Globus pallidus (tissue), 1 donor: ENCODE results near the gene ARHGEF16.

Source experiments
- DNase-seq: peaks from one replicate; pipeline ENCODE4 v3.0.0-alpha.2; 2015; ENCODE audit warnings: low spot score

The ARHGEF16 gene

DNA sequence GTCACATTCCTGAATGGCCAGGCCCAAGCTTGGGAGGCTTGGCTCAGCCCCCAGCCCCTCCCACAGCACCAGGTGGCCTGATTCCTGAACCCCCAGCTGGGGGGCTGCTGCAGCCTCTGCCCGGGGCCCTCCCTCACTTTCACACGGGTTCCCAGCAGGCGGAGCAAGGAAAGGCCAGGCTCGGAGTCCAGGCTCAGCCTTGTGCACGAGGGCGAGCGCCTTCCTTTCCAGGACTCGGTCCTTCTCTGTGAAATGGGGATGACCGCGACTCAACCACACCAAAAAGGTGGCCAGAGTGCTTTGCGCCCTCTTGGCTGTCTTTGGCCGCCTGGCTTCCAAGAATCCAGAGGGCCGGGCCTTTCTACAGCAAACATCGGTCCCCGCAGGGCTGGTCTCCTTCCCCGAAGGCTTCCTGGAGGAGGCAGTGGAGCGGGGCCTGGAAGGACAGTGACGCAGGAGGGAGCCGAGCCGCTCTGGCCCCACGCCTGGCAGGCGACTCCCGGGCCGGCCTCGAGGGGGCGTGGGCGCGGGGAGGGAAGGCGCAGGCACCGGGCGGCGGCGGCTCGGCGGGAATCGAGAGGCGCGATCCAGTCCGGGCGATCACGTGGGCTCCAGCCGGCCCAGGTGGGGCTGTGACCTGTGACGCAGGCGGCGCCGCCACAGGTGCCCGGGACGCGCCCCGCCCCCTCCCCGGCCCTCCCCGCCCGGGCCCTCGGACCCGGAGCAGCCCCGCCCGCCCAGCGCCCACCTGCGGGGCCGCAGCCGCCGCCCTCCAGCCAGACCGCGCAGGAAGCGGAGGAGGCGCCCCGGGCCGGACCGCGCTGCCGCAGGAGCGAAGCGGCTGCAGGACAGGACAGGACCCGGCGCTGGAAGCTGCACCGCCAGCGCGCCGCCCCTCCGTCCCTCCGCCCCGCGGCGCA is at the start of gene ARHGEF16:
Gene ARHGEF16 (plus strand): TSS at position 775 of the 920 bp plus-strand sequence. CDS start 8,420 bp downstream, outside the sequence.
- DNase-seq = no peak

DNA sequence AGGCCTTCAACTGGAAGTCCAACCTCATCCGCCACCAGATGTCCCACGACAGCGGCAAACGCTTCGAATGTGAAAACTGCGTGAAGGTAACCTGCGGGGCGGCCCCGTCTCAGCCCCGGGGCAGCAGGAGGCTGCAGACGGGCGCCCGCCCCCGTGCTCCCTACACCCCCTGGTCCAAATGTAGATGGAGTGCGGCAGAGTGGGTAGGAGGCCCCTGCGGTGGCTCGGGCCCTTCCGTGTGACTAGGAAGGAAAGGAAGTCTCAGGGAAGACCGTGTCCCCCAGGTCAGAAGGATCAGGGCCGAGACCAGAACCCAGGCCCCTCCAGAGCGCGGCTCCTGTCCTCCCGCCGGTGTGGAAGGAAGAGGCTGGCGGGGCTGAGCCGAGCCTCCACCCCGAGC is 49.7 kb upstream of the ARHGEF16 start:
- DNase-seq = no peak

DNA sequence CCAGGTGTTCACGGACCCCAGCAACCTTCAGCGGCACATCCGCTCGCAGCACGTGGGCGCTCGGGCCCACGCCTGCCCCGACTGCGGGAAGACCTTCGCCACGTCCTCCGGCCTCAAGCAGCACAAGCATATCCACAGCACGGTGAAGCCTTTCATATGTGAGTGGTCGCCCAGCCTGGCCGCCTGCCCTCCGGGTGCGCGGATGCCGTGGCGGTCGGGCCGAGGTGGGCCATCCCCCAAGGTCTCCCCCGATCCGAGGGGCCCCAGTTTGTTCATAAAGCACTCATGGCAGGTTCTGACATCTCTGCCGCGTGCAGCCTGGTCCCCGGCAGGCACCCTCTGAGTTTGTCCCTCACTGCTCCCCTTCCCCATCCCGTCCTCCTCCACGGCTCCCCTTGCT is 49.0 kb upstream of the ARHGEF16 start:
- no peak for DNase-seq

DNA sequence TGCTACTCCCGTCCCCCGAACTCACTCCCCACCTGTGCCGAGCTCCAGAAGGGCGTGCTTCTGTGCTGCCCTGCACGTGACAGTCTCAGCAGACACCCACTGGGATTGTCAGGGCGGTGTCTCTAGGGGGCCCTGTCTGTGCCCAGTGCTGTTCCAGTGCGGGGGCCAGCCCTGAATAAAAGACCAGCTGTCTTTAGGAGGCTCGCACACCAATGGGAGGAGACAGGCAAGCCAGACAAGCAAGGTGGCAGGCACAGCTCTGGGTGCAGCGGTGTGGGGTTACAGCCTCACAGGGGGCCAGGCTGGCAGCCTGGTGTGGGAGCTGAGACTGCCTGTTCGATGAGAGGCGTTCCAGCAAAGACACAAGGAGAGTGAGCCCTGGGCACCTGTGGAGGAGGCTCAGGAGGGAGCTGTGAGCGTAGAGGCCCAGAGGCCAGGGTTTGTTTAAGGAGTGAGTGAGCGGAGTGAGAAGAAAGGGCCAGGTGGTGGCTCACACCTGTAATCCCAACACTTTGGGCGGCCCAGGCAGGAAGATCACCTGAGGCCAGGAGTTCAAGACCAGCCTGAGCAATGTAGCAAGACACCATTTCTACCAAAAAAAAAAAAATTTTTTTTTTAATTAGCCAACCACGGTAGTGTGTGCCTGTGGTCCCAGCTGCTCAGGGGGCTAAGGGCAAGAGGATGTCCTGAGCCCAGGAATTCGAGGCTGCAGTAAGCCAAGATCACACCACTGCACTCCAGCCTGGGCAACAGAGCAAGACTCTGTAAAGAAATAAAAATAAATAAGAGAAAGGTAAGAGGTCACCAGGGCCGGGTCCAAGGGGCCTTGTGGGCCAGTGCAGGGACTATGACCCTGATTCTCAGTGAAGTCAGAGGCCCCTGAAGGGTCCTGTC is 48.2 kb upstream of the ARHGEF16 start:
- no peak for DNase-seq

DNA sequence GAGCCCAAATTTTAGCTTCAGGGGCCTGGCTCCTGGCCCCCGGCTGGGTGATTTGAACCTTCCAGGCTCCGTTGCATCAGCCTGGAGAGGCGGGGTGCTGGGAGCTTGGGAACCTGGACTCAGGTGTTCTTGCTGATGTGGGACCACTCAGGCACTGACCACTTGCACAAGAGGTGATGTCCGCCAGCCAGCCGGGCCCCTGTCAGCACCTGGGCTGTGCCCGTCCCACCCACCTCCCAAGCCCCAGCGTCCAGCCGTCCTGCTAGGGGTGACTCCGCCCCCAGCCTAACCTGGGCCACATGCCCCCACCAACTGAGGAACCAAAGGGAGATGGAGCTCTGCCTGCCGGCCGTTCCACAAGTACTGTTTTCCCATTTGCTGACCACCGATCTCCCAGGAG is 47.4 kb upstream of the ARHGEF16 start:
- DNase-seq = no peak

DNA sequence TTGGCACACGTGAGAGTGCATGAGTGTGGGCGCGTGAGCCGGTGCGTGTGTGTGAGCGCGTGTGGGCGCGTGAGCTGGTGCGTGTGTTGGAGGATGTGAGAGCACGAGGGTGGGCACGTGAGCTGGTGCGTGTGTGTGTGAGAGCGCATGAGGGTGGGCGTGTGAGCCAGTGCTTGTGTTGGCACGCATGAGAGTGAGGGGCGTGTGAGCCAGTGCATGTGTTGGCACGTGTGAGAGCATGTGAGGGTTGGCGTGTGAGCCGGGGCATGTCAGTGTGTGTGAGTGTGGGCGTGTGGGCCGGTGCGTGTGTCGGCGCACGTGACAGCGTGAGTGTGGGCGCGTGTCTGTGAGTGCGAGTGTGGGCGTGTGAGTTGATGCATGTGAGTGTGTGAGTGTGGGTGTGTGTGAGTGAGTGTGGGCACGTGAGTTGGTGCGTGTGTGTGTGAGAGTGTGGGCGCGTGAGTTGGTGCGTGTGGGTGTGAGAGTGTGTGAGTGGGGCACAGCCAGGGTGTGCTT is 45.7 kb upstream of the ARHGEF16 start:
- DNase-seq = no peak

DNA sequence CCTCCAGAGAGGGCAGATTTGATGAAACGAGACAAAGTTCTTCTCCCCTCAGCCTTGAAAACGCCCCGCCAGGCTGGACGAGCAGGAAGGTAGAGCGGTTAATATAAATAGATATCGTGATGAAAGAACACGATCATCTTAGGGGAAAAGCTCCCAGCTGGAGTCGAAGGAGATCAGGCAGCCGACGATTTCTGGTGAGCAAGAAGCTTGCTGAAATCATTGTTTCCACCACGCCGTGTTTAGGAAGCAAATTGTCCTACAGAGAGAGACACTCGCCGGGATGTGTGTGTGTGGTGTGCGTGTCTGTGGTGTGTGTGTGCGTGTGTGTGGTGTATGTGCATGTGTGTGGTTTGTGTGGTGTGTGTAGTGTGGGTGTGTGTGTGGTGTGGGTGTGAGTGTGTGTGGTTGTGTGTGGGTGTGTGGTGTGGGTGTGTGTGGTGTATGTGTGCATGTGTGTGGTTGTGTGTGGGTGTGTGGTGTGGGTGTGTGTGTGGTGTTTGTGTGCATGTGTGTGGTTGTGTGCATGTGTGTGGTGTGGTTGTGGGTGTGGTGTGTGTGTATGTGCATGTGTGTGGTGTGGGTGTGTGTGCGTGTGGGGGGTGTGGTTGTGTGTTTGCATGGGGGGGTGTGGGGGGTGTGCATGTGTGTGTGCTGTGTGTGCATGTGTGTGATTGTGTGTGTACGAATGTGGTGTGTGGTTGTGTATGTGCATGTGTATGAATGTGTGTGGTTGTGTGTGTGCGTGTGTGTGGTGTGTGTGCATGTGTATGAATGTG is 44.9 kb upstream of the ARHGEF16 start:
- DNase-seq = no peak

DNA sequence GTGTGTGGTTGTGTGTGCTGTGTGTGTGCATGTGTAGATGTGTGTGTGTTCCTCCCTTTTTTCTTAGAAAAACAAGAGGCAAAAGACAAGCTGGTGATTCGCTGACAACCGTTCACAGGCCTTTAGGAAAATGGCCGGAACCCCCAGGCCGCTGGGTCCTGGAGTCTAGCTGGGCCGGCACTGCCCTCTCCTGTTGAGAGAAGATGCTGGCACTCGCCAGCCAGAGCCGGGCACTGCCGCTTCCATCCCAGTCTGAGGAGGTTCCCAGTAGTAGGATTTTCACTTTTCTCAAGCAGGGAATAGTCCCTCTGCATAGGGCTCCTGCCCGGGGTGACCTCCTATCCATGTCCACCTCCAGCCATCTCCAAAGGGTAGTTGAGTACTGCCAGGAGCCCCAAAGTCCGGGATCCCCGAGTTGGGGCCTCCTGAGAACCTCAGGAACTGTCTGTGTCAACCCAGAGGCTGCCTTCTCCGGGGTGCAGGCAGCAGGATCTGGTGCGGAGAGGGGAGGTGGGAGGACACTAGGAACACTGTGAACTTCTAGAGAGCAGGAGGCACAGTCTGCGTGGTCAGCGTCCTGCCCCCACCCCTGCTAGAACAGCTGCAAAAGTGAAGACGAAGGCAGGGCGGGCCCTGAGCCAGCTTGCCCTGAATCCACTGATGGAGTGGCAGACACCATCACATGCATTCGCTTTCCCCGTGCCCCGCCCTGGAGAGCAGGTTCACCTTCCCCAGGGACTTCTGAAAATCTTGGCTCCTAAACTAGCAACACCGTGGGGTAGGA is 44.1 kb upstream of the ARHGEF16 start:
- peak; percentile 70 for DNase-seq

DNA sequence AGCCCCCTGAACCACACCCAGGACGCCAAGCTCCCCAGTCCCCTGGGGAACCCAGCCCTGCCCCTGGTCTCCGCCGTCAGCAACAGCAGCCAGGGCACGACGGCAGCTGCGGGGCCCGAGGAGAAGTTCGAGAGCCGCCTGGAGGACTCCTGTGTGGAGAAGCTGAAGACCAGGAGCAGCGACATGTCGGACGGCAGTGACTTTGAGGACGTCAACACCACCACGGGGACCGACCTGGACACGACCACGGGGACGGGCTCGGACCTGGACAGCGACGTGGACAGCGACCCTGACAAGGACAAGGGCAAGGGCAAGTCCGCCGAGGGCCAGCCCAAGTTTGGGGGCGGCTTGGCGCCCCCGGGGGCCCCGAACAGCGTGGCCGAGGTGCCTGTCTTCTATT is 42.7 kb upstream of the ARHGEF16 start:
- DNase-seq = no peak

DNA sequence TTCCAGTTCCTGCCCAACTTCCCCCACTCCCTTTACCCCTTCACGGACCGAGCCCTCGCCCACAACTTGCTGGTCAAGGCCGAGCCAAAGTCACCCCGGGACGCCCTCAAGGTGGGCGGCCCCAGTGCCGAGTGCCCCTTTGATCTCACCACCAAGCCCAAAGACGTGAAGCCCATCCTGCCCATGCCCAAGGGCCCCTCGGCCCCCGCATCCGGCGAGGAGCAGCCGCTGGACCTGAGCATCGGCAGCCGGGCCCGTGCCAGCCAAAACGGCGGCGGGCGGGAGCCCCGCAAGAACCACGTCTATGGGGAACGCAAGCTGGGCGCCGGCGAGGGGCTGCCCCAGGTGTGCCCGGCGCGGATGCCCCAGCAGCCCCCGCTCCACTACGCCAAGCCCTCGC is 42.1 kb upstream of the ARHGEF16 start:
- DNase-seq = no peak

DNA sequence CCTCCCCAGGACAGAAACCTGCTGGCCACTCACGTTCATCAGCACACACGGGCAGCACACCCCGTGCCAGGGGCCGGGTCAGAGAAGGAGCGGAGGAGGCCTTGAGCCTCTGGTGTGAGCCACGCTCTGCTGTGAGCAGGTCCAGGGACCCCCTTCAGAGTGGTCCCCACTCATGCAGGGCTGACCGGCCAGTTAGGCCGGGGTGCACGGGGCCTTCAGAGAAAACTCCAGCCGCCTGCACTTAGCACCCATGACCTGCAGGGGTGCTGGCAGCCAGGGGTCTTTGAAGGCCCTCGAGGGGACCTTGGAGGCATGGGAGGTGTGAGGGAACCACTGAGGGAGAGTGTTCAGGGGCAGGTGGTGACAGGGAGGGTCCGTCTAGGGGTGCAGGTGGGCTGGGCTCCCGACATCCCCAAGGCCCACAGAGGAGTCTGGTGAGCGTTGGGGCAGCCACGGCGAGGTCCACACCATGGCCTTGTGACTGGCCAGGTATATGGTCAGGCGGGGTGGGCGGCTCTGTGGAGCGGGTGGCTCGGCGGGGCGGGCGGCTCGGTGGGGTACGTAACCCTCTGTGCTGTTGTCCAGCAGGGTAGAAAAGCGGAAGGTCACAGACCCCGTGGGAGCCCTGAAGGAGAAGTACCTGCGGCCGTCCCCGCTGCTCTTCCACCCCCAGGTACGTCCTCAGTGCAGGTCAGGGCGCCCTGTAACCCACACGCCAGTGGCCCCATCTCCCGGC is 40.3 kb upstream of the ARHGEF16 start:
- DNase-seq = no peak

DNA sequence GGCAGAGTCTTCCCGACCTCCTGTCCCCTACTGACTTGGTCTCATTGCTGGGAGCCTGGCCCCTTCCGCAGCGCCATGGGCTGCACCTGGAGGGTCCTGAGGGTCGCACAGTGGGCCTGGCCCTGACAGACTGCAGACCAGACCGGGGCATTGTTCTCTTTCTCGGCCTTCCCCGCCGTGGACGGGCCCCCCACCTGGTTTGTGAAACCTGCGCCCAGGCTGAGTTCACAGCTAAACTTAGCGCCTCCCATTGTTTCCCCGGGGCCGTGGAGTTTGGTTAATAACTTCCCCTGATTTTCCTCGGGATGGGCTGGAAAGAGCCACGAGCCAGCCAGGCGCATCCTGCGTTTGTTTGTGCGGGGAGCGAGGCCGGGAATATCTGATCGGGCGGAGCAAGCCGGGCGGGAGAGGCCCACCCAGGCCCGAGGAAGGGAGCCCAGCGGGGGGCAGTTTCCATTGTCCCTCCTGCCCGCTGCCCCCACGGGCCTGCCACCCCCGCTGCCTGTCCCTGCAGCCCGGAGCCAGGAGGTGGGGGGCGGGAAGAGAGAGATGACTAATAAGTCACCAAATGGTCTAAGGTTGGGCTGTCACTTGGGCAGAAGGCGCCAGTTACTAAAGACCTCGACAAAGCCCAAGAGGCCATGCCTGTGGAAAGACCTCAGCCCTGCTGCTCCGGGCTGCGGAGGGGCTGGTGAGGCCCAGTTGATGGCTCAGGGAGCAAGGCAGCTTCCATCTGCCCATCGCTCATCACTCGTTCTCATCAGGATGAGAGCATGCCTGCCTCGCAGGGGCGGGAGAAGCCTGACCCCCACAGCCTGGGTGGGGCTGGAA is 39.0 kb upstream of the ARHGEF16 start:
- no peak for DNase-seq

DNA sequence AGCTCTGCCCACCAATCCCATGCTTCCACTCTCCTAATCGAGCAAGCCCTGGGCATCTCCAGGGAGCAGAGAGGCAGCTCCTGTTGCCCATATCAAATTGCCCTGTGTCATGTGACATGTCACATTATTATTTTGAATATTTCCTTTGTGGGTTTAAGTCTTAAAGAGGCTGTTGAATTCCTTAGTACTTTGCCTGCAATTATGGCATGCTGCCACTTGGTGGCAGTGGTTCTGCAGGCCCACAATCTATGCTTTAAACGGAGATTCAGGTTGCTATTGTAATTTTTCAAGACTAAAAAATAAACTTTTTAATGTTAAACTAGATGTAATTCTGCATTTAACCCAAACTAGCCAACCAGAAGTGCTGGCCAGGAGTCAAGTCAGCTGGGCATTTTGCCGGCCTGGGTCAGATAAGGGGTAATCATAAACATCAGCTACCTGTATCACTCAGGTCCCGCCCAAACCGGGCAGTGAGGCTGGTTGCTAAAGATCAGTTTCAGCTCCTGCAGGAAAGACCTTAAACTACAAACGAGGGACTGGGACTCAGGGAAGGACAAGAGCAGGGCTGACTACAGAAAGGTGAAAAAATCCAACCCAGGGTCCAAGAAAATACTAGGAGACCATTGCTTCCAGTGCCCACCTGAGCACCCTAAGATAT is 37.3 kb upstream of the ARHGEF16 start:
- DNase-seq = no peak

DNA sequence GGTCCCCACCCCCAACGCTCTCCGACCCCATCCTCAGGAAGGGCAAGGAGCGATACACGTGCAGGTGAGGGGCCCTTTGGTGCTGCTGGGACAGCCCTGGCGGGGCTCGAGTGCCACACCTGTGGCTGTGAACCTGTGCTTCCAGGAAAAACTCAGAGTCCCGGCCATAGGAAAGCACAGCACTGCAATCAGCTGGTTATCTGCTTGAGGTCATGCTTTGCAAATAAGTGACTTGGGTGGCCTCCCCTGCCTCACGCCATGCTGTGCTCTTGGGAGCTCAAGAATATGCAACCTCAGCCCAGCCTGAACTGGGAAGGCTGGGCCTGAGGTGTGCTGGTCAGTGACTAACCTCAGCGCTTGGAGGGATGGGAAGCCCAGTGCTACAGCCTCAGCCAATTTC is 36.5 kb upstream of the ARHGEF16 start:
- DNase-seq = no peak

DNA sequence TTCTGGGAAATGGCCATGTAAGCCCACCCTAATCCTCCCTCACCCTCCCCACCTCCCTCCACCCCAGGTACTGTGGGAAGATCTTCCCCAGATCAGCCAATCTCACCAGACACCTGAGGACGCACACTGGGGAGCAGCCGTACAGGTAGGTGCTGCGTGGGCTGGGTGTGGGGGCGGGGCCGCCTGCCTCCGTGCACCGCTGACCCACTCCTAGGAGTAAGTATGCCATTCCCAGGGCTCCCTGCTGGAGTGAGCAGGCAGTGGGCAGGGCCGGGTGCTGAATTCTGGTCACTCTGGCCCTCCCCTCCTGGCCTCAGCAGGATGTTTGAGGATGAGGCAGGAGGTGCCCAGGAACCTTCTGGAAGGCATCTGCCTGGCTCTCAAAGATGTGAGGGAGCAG is 35.9 kb upstream of the ARHGEF16 start:
- DNase-seq = no peak

DNA sequence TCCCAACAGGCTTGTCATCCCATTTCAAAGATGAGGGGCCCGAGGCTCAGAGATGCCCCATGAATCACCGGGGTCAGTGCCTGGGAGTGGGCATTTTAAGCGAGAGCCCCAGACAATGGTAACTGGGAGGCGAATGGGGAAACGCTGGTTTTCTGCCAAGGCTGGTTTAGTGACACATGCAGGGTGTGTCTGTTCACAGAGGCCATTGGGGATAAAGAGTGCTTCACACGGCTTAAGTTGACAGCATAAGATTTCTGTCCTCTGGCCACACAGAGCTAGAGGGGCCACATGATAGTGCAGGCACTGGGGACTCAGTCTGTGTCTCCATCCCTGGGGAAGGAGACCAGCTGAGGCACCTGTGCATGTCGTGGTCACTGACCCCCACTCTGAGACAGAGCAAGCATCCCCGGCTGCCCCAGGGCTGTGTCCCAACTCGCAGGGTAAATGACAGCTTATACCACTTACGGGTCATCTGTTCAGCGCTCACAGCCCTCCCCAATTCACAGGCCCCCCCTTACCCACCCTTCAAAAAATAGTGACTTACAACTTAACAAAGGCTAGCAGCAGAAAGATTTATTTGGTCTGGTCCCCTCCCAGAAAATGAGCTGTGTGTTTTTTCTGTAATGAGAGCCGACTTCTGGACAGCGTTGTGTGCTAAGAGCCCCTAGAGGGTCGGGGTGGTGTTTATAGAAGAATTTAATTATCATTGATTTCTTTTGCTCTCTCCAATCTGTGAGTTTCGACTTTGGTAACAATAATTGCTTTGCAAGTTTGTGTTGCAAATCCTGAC is 34.9 kb upstream of the ARHGEF16 start:
- no peak for DNase-seq

DNA sequence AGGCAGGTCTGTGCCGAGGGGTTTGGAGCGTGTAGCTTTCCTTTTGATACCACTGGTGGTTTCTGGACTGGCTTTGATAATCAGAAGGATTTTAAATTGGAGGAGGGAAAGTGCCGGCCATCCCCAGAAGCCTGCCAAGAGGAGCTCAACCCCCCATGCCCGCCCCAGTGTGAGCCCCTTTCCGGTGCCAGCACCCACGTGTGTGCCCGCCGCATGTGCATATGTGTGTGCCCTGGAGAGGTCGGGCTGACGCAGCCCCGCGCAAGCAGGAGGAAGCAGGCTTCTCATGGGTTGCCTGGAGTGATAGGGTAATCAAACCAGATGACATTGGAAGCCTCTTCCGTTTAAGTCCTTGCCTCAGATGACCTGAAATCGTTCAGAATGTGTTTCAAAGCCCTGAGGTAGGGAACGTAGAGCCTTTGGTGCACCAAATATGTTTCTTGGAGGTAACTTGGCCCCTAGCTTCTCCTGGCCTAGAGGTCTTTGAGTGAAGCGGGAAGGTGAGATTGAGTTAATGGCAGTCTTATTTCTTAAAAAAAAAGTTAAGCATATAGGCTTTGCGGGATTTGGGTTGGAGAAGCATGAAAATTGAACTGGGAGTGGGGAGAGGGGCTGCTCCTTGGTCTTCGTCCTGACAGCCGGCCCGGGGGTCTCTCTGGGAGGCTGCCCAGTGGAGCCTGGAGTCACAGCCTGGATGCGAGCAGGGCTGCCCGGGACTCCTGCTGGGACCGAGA is 34.1 kb upstream of the ARHGEF16 start:
- no peak for DNase-seq
